ENCODE results near the gene BNC1. TPM values are rescaled to one million over a fixed set of nuclear protein-coding genes. Genes with fewer than 3 reads are reported as not detected.
"Not testable (repeated sequence)": the region's sequence is repeated elsewhere in the genome, so short reads cannot be mapped to it uniquely, and the experiment has no call there.

BNC1 gene
- total and polyA plus RNA-seq, 4 donors: 0.07 to 0.17 (median 0.14) TPM; not detected in 1

DNA sequence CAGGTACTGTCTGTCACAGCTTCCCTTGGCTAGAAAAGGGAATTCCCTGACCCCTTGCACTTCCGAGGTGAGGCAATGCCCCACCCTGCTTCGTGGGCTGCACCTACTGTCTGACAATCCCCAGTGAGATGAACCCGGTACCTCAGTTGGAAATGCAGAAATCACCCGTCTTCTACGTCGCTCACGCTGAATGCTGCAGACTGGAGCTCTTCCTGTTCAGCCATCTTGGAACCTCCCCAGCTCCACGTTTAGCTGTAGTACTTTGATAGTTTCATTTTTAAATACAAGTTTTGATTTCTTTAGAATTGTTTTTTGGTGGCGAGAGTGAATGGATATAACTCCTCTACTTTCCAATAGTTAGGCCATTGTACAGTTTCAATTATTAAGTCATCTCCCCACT lies 59.0 kb downstream of the BNC1 start:
- TF ChIP-seq RXRA (IDR thresholded peaks at IDR 0.05): no peak
- no peak for TF ChIP-seq EGR1 (IDR thresholded peaks at IDR 0.05; ENCODE audit: low read depth in 2 of 2)
- TF ChIP-seq HNF4A (conservative IDR thresholded peaks at IDR 0.05): no peak
- no peak for TF ChIP-seq TAF1 (conservative IDR thresholded peaks at IDR 0.05)
- TF ChIP-seq, protein P1, sequence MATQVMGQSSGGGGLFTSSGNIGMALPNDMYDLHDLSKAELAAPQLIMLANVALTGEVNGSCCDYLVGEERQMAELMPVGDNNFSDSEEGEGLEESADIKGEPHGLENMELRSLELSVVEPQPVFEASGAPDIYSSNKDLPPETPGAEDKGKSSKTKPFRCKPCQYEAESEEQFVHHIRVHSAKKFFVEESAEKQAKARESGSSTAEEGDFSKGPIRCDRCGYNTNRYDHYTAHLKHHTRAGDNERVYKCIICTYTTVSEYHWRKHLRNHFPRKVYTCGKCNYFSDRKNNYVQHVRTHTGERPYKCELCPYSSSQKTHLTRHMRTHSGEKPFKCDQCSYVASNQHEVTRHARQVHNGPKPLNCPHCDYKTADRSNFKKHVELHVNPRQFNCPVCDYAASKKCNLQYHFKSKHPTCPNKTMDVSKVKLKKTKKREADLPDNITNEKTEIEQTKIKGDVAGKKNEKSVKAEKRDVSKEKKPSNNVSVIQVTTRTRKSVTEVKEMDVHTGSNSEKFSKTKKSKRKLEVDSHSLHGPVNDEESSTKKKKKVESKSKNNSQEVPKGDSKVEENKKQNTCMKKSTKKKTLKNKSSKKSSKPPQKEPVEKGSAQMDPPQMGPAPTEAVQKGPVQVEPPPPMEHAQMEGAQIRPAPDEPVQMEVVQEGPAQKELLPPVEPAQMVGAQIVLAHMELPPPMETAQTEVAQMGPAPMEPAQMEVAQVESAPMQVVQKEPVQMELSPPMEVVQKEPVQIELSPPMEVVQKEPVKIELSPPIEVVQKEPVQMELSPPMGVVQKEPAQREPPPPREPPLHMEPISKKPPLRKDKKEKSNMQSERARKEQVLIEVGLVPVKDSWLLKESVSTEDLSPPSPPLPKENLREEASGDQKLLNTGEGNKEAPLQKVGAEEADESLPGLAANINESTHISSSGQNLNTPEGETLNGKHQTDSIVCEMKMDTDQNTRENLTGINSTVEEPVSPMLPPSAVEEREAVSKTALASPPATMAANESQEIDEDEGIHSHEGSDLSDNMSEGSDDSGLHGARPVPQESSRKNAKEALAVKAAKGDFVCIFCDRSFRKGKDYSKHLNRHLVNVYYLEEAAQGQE (IDR thresholded peaks at IDR 0.05): no peak
- no peak for TF ChIP-seq GABPA (IDR thresholded peaks at IDR 0.05 in 1 of 2, conservative IDR thresholded peaks at IDR 0.05 in 1 of 2)
- TF ChIP-seq, protein P2, sequence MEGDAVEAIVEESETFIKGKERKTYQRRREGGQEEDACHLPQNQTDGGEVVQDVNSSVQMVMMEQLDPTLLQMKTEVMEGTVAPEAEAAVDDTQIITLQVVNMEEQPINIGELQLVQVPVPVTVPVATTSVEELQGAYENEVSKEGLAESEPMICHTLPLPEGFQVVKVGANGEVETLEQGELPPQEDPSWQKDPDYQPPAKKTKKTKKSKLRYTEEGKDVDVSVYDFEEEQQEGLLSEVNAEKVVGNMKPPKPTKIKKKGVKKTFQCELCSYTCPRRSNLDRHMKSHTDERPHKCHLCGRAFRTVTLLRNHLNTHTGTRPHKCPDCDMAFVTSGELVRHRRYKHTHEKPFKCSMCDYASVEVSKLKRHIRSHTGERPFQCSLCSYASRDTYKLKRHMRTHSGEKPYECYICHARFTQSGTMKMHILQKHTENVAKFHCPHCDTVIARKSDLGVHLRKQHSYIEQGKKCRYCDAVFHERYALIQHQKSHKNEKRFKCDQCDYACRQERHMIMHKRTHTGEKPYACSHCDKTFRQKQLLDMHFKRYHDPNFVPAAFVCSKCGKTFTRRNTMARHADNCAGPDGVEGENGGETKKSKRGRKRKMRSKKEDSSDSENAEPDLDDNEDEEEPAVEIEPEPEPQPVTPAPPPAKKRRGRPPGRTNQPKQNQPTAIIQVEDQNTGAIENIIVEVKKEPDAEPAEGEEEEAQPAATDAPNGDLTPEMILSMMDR (IDR thresholded peaks at IDR 0.05; ENCODE audit: low read depth, low read length, missing input control): no peak
- TF ChIP-seq JUND (IDR thresholded peaks at IDR 0.05): no peak
- TF ChIP-seq, protein P3, sequence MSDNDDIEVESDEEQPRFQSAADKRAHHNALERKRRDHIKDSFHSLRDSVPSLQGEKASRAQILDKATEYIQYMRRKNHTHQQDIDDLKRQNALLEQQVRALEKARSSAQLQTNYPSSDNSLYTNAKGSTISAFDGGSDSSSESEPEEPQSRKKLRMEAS (IDR thresholded peaks at IDR 0.05): no peak
- TF ChIP-seq FOXA2 (IDR thresholded peaks at IDR 0.05): no peak
- no peak for TF ChIP-seq HNF4G (IDR thresholded peaks at IDR 0.05)
- no peak for TF ChIP-seq SP1 (IDR thresholded peaks at IDR 0.05)
- TF ChIP-seq YY1 (IDR thresholded peaks at IDR 0.05): no peak
- TF ChIP-seq ZBTB33 (IDR thresholded peaks at IDR 0.05): no peak
- TF ChIP-seq RAD21 (IDR thresholded peaks at IDR 0.05): no peak
- no peak for TF ChIP-seq FOXA1 (IDR thresholded peaks at IDR 0.05)
- no peak for TF ChIP-seq NR2F2 (IDR thresholded peaks at IDR 0.05)
- no peak for TF ChIP-seq ATF3 (IDR thresholded peaks at IDR 0.05)
- Histone ChIP-seq H3K27ac (ENCODE audit: low read depth in 1 of 2, low read length in 2 of 2) (no peak overlapping the region), H3K4me1 (ENCODE audit: control insufficient read depth in 4 of 4, insufficient read depth in 4 of 4, low read length in 3 of 4) (no peaks in the 10 kb centered on the region), H3K9ac (ENCODE audit: low read depth in 1 of 2, low read length in 2 of 2) (no peak overlapping the region), H3K4me3 (ENCODE audit: low read depth in 1 of 3, low read length in 3 of 3) (no peak overlapping the region), H3K9me3 (ENCODE audit: control insufficient read depth in 4 of 4, low read length in 3 of 4) (no peaks in the 10 kb centered on the region), H3K27me3 (ENCODE audit: control insufficient read depth in 4 of 4, insufficient read depth in 4 of 4, low read length in 3 of 4) (no peaks in the 10 kb centered on the region), H3K36me3 (ENCODE audit: control insufficient read depth in 4 of 4, insufficient read depth in 3 of 4, low read depth in 1 of 4, low read length in 3 of 4) (no peaks in the 10 kb centered on the region)
- no peak for DNase-seq (ENCODE audit: low spot score)
- WGBS: 78% methylated on average over 9 of the region's 9 CpGs

- H3K4me3 ChIP-seq (ENCODE audit: low read depth in 1 of 3, low read length in 3 of 3); DNase-seq (ENCODE audit: low spot score); H3K27me3 ChIP-seq (ENCODE audit: control insufficient read depth in 4 of 4, insufficient read depth in 4 of 4, low read length in 3 of 4); H3K9me3 ChIP-seq (ENCODE audit: control insufficient read depth in 4 of 4, low read length in 3 of 4); H3K9ac ChIP-seq (ENCODE audit: low read depth in 1 of 2, low read length in 2 of 2); H3K27ac ChIP-seq (ENCODE audit: low read depth in 1 of 2, low read length in 2 of 2); H3K4me1 ChIP-seq (ENCODE audit: control insufficient read depth in 4 of 4, insufficient read depth in 4 of 4, low read length in 3 of 4); H3K36me3 ChIP-seq (ENCODE audit: control insufficient read depth in 4 of 4, insufficient read depth in 3 of 4, low read depth in 1 of 4, low read length in 3 of 4): not testable (repeated sequence)
- WGBS: 89% methylated on average over 9 of the region's 9 CpGs
Observed at GRCh38 chr15:83221781-83222180, 62.7 kb downstream of the BNC1 start.
